ENCODE data around the gene PITPNB. TPM values are rescaled to one million over a fixed set of nuclear protein-coding genes. Genes with fewer than 3 reads are reported as not detected.

The PITPNB gene
- total RNA-seq, 1 experiment from 2014 or later: 135 TPM

DNA sequence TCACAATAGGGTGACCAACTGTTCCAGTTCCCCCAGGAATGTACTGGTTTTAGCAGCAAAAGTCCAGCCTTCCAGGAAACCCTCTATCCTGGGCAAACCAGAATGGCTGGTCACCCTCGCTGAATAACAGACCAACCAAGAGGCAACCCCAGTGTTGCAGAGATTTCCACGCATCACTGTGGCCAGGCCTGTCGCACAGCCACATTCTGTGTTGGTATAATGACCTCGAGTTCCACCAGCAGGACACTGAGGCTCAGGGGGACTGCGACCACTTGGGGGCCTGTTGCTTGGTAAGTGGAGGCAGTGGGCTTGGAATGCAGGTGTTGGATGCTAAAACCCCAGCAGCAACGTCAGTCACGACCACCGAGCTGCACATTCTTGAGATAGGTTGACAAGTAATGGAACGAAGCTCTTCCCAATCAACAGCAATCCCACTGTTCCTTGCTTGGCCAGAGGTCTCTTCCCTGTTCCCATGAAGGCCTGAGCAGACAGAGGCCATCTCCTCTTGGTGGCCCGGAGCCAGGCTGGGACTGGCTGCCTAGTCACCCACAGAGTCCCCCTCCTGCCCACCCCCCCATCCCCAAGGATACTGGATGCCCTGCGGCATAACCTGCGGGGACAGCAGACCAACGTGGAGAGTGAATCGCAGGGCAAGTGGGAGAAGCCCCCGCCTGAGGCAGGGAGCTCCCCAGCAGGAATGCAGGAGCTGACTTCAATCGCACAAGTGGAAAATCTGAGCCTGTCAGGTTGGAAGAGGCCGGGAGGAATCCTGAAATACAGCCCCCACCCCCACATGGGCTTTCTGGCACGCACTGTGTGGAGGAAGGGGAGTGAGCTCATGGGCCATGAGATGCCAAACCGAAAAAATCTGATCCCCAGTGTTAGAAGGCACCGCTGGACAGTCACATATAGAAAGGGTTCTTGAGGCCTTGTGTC is 74.1 kb downstream of the PITPNB start:
- Histone ChIP-seq H3K9me3 (ENCODE audit: low read depth, low read length, poor library complexity, severe bottlenecking) (no peaks in the 10 kb centered on the region), H3K27me3 (replicated peaks; ENCODE audit: insufficient read depth, low read depth, low read length, poor library complexity) (no peaks in the 10 kb centered on the region), H3K4me3 (ENCODE audit: low read depth, low read length, poor library complexity, severe bottlenecking) (no peak overlapping the region), H3K4me1 (ENCODE audit: insufficient read depth, low read length, poor library complexity, severe bottlenecking) (peaks cover 43% of the 10 kb centered on the region), H3K36me3 (ENCODE audit: insufficient read depth, low read length, poor library complexity, severe bottlenecking) (peaks cover 7% of the 10 kb centered on the region), H3K27ac (ENCODE audit: low read depth, low read length, poor library complexity, severe bottlenecking) (no peak overlapping the region)
- TF ChIP-seq, protein P1, sequence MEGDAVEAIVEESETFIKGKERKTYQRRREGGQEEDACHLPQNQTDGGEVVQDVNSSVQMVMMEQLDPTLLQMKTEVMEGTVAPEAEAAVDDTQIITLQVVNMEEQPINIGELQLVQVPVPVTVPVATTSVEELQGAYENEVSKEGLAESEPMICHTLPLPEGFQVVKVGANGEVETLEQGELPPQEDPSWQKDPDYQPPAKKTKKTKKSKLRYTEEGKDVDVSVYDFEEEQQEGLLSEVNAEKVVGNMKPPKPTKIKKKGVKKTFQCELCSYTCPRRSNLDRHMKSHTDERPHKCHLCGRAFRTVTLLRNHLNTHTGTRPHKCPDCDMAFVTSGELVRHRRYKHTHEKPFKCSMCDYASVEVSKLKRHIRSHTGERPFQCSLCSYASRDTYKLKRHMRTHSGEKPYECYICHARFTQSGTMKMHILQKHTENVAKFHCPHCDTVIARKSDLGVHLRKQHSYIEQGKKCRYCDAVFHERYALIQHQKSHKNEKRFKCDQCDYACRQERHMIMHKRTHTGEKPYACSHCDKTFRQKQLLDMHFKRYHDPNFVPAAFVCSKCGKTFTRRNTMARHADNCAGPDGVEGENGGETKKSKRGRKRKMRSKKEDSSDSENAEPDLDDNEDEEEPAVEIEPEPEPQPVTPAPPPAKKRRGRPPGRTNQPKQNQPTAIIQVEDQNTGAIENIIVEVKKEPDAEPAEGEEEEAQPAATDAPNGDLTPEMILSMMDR (conservative IDR thresholded peaks at IDR 0.05; ENCODE audit: low read depth, low read length): no peak
- TF ChIP-seq EZH2 (IDR thresholded peaks at IDR 0.05; ENCODE audit: borderline replicate concordance, low read depth, low read length, poor library complexity, severe bottlenecking): no peak
- ChIA-PET POLR2A (ENCODE audit: low non-redundant PET) (no interaction called here), CTCF (no interaction called here)
- intact Hi-C loops (cut with micrococcal nuclease; ENCODE audit: unreplicated experiment): no loop called here
- DNase-seq (ENCODE audit: low spot score): no peak
- no TSS peak for BruUV-seq (replicated peaks)

DNA sequence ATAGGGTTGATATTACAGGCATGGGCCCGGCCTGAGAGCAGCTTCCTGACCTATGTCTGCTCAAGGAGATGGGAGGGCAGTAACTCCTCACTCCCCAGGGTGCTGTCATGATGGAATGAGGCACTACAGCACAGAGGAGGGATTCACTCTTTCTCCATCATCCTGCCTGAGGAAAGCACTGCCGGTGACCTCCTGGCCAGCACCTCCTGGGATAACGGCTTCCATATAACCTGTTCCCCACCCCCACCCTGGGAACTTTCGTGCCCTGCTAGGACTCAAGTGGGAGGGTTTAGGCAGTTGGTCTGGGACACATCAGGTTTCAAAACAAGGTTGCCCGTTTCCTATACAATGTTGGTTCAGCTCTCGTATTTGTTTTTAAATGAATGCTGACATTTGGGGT is 74.8 kb downstream of the PITPNB start:
- ChIA-PET CTCF (no interaction called here), POLR2A (ENCODE audit: low non-redundant PET) (no interaction called here)
- DNase-seq (ENCODE audit: low spot score): no peak
- no peaks in the 10 kb centered on the region for H3K27me3 ChIP-seq (replicated peaks; ENCODE audit: insufficient read depth, low read depth, low read length, poor library complexity)
- H3K36me3 ChIP-seq (ENCODE audit: insufficient read depth, low read length, poor library complexity, severe bottlenecking): peaks cover 7% of the 10 kb centered on the region
- no peaks in the 10 kb centered on the region for H3K9me3 ChIP-seq (ENCODE audit: low read depth, low read length, poor library complexity, severe bottlenecking)
- H3K4me1 ChIP-seq (ENCODE audit: insufficient read depth, low read length, poor library complexity, severe bottlenecking): peaks cover 40% of the 10 kb centered on the region
- TF ChIP-seq, protein P1 (conservative IDR thresholded peaks at IDR 0.05; ENCODE audit: low read depth, low read length): no peak
- no peak for TF ChIP-seq EZH2 (IDR thresholded peaks at IDR 0.05; ENCODE audit: borderline replicate concordance, low read depth, low read length, poor library complexity, severe bottlenecking)
- intact Hi-C loops (cut with micrococcal nuclease; ENCODE audit: unreplicated experiment): no loop called here
- H3K27ac ChIP-seq (ENCODE audit: low read depth, low read length, poor library complexity, severe bottlenecking): no peak overlapping the region
- H3K4me3 ChIP-seq (ENCODE audit: low read depth, low read length, poor library complexity, severe bottlenecking): no peak overlapping the region
- no TSS peak for BruUV-seq (replicated peaks)

DNA sequence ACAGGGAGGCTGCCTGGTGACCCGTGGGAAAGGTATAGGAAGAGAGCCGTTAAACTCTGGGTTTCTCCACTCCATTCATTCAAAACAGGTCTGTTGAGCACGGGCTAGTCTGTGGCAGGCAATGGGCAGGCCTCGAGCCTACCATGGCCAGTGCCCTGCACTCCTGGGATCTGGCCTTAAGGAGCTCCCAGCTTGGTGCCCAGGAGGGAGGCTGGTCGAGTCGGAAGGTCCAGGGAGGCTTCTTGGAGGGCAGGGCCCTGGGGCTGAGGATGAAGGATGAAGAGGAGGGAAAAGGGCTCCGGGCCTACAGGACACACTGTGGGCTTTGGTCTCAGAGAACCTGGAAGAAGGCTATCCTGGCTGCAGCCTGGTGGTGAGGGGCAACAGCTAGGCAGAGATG is 75.6 kb downstream of the PITPNB start:
- DNase-seq (ENCODE audit: low spot score): no peak
- no TSS peak for BruUV-seq (replicated peaks)
- no peaks in the 10 kb centered on the region for H3K27me3 ChIP-seq (replicated peaks; ENCODE audit: insufficient read depth, low read depth, low read length, poor library complexity)
- ChIA-PET POLR2A (ENCODE audit: low non-redundant PET) (no interaction called here), CTCF (no interaction called here)
- TF ChIP-seq, protein P1 (conservative IDR thresholded peaks at IDR 0.05; ENCODE audit: low read depth, low read length): no peak
- no peak for TF ChIP-seq EZH2 (IDR thresholded peaks at IDR 0.05; ENCODE audit: borderline replicate concordance, low read depth, low read length, poor library complexity, severe bottlenecking)
- H3K36me3 ChIP-seq (ENCODE audit: insufficient read depth, low read length, poor library complexity, severe bottlenecking): peaks cover 3% of the 10 kb centered on the region
- no peaks in the 10 kb centered on the region for H3K9me3 ChIP-seq (ENCODE audit: low read depth, low read length, poor library complexity, severe bottlenecking)
- H3K4me3 ChIP-seq (ENCODE audit: low read depth, low read length, poor library complexity, severe bottlenecking): no peak overlapping the region
- peaks cover 37% of the 10 kb centered on the region for H3K4me1 ChIP-seq (ENCODE audit: insufficient read depth, low read length, poor library complexity, severe bottlenecking)
- intact Hi-C loops (cut with micrococcal nuclease; ENCODE audit: unreplicated experiment): no loop called here
- H3K27ac ChIP-seq (ENCODE audit: low read depth, low read length, poor library complexity, severe bottlenecking): peak overlapping the region; percentile 80
